PC-3 (cell line): ENCODE measurements around the gene SOST. TPM values are rescaled to one million over a fixed set of nuclear protein-coding genes. Genes with fewer than 3 reads are reported as not detected.
A peak's percentile ranks its signal among the peaks of the same experiment; 100 is the strongest.

Experiments used
- ATAC-seq: fragments of 200-7000 bp; cut with Tn5 transposase; 2 replicates; pipeline ENCODE4 v1.9.1; 2020; ENCODE audit warnings: mild to moderate bottlenecking, moderate library complexity
- BruUV-seq: library from RNA; stranded (reverse); fragments of 400-500 nt; replicated peaks from 2 replicates; lab custom pipeline; 2021; lab: Mats Ljungman, UMichigan
- CTCF ChIA-PET: fragments of 300-600 bp; sonication (Branson Sonifier 250); formaldehyde crosslinking; loops from one replicate; lab custom pipeline; 2022; ENCODE audit warnings: antibody characterized with exemption; lab: Charles Lee
- POLR2A ChIA-PET: fragments of 300-600 bp; sonication (Branson Sonifier 250); formaldehyde crosslinking; loops from one replicate; lab custom pipeline; 2022; ENCODE audit warnings: antibody characterized with exemption; ENCODE audit not compliant: unreplicated experiment; lab: Charles Lee
- DNase-seq: peaks from one replicate; pipeline ENCODE4 v3.0.0-alpha.2; 2015
- H2AFZ ChIP-seq: fragments of 300-600 bp; sonication (generic); 2 replicates; pipeline ENCODE4 v1.6.0; 2016; ENCODE audit warnings: antibody characterized with exemption, low read length
- H3F3A ChIP-seq: fragments of 300-600 bp; sonication (generic); one replicate; pipeline ENCODE4 v1.6.0; 2017; ENCODE audit warnings: antibody characterized with exemption, low read length, control low read depth, mild to moderate bottlenecking; ENCODE audit not compliant: unreplicated experiment
- H3K27ac ChIP-seq: fragments of 300-600 bp; sonication (generic); 2 replicates; pipeline ENCODE4 v1.5.1; 2016; ENCODE audit warnings: mild to moderate bottlenecking, low read length
- H3K27me3 ChIP-seq: fragments of 300-600 bp; sonication (generic); 2 replicates; pipeline ENCODE4 v1.6.1; 2016; ENCODE audit warnings: low read length, mixed read lengths
- H3K36me3 ChIP-seq: fragments of 300-600 bp; sonication (generic); 2 replicates; pipeline ENCODE4 v1.6.1; 2016; ENCODE audit warnings: low read depth, mixed run types, low read length, mixed read lengths
- H3K4me1 ChIP-seq: fragments of 300-600 bp; sonication (generic); 2 replicates; pipeline ENCODE4 v1.5.1; 2016; ENCODE audit warnings: low read length; ENCODE audit not compliant: insufficient read depth
- H3K4me2 ChIP-seq: fragments of 300-600 bp; sonication (generic); 2 replicates; pipeline ENCODE4 v1.6.0; 2016; ENCODE audit warnings: low read length
- H3K4me3 ChIP-seq: fragments of 300-600 bp; sonication (generic); 2 replicates; pipeline ENCODE4 v1.5.1; 2016; ENCODE audit warnings: mild to moderate bottlenecking, low read length, mixed read lengths
- H3K79me2 ChIP-seq: fragments of 300-600 bp; sonication (generic); 2 replicates; pipeline ENCODE4 v1.6.1; 2017; ENCODE audit warnings: low read length, mixed read lengths
- H3K9ac ChIP-seq: fragments of 300-600 bp; sonication (generic); 2 replicates; pipeline ENCODE4 v1.6.0; 2016; ENCODE audit warnings: mild to moderate bottlenecking, low read length
- H3K9me2 ChIP-seq: fragments of 300-600 bp; sonication (generic); replicated peaks from 2 replicates; pipeline ENCODE4 v1.6.1; 2016; ENCODE audit warnings: mixed run types, low read length, mixed read lengths
- H3K9me3 ChIP-seq: fragments of 300-600 bp; sonication (generic); 2 replicates; pipeline ENCODE4 v1.6.1; 2016; ENCODE audit warnings: low read length, mixed read lengths
- H4K20me1 ChIP-seq: fragments of 300-600 bp; sonication (generic); 2 replicates; pipeline ENCODE4 v1.6.1; 2016; ENCODE audit warnings: low read length, mixed read lengths
- CTCF ChIP-seq: fragments of 300-600 bp; sonication (generic); conservative IDR thresholded peaks from 2 replicates; pipeline ENCODE4 v1.5.1; 2017; ENCODE audit warnings: antibody characterized with exemption, low read depth, mild to moderate bottlenecking, low read length
- EZH2 ChIP-seq: fragments of 300-600 bp; sonication (generic); IDR thresholded peaks from one replicate; pipeline ENCODE4 v1.6.1; 2017; ENCODE audit warnings: antibody characterized with exemption, mild to moderate bottlenecking, low read length; ENCODE audit not compliant: unreplicated experiment
- EZH2phosphoT487 ChIP-seq: fragments of 300-600 bp; sonication (generic); IDR thresholded peaks from 2 replicates; pipeline ENCODE4 v1.6.1; 2018; ENCODE audit warnings: mild to moderate bottlenecking, antibody characterized with exemption, low read length, borderline replicate concordance
- intact Hi-C: fragments of 100-400 bp; cut with micrococcal nuclease; formaldehyde crosslinking; loops from 2 replicates; pipeline ENCODE4 v1.9.0; 2023
- total RNA-seq: library from RNA; depleted of rRNA; stranded (reverse); fragments of >200 nt; gene quantifications from 2 replicates; pipeline ENCODE4 v1.2.3, GENCODE V29; 2014

SOST gene
- total RNA-seq, 1 experiment from 2014 or later = not detected

- Histone ChIP-seq H3K27me3 (no peaks in the 10 kb centered on the region), H3K79me2 (no peaks in the 10 kb centered on the region), H3K4me1 (peaks cover 23% of the 10 kb centered on the region), H3K4me3 (peak overlapping the region; percentile 71), H3K9me2 (no peaks in the 10 kb centered on the region), H3K9me3 (no peaks in the 10 kb centered on the region), H2AFZ (peak overlapping the region; percentile 89), H3K9ac (peak overlapping the region; percentile 73), H3K4me2 (peak overlapping the region; percentile 87), H3K27ac (no peak overlapping the region), H3K36me3 (no peaks in the 10 kb centered on the region), H4K20me1 (no peaks in the 10 kb centered on the region), H3F3A (no peaks in the 10 kb centered on the region)
- ATAC-seq (peak; percentile 85), DNase-seq (peak; percentile 61)
- TF ChIP-seq CTCF = no peak
- no peak for TF ChIP-seq EZH2phosphoT487
- no peak for TF ChIP-seq EZH2
- CTCF ChIA-PET = no interaction called here
- BruUV-seq = no TSS peak
- POLR2A ChIA-PET = no interaction called here
- intact Hi-C loops = no loop called here
These were observed 38.1 kb downstream of the SOST start for GRCh38 chr17:43720311-43721060.

DNA sequence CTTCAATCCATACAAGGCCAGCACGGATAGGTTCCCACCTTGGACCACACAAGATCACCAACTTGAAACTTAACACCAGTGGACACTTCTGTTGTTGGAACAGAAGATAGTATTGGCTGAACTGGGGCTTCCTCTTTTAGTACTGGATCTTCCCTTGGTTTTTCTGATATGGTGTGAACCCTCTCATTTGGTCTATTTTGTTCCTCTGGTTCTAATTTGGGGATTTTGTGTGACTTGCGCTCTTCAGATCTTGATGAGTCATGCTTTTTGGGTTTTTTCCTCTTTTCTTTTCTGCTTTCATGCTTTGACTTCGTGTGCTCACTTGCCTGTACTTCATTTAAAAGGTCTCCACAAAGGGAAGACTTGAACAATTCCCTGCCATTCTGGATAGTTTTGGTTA is 39.0 kb downstream of the SOST start:
- no peak for TF ChIP-seq EZH2
- no peak for TF ChIP-seq CTCF
- no peak for TF ChIP-seq EZH2phosphoT487
- Histone ChIP-seq H3K4me2 (no peak overlapping the region), H4K20me1 (no peaks in the 10 kb centered on the region), H3F3A (no peaks in the 10 kb centered on the region), H3K27ac (no peak overlapping the region), H3K9ac (no peak overlapping the region), H3K9me2 (no peaks in the 10 kb centered on the region), H3K4me1 (peaks cover 24% of the 10 kb centered on the region), H3K9me3 (no peaks in the 10 kb centered on the region), H3K79me2 (no peaks in the 10 kb centered on the region), H3K4me3 (no peak overlapping the region), H3K27me3 (no peaks in the 10 kb centered on the region), H2AFZ (no peak overlapping the region; the same call in 1 of the 2 replicates), H3K36me3 (no peaks in the 10 kb centered on the region)
- POLR2A ChIA-PET = no interaction called here
- ATAC-seq = no peak
- no TSS peak for BruUV-seq
- CTCF ChIA-PET = no interaction called here
- intact Hi-C loops = no loop called here
- DNase-seq = no peak

DNA sequence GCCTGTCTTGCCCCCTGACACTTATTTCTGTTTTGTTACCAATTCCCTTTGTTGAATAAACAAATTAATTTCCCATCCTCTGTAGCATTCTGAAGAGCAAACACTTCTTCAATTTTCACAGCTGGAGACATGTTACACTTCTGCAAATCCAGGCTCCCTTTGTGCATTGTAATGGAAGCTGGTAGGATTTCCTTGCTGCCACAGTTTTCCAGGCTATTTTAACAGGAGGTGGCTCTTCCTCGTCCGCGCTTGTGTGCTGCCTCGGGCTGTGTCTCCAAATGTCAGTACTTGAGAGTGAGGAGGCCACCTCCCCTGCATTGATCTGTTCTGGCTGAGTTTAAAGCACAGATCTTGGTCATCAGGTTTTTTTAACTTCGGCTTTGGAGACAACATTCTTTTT is 40.0 kb downstream of the SOST start:
- H3K36me3 ChIP-seq = no peaks in the 10 kb centered on the region

More for the DNA sequence above, 40.0 kb downstream of the SOST start:
- no TSS peak for BruUV-seq
- Histone ChIP-seq H3K27me3 (no peaks in the 10 kb centered on the region), H3K79me2 (no peaks in the 10 kb centered on the region), H3K4me1 (peaks cover 24% of the 10 kb centered on the region), H3K9me3 (no peaks in the 10 kb centered on the region), H3K27ac (no peak overlapping the region), H3F3A (no peaks in the 10 kb centered on the region), H4K20me1 (no peaks in the 10 kb centered on the region), H3K4me2 (no peak overlapping the region), H3K9ac (no peak overlapping the region), H3K9me2 (no peaks in the 10 kb centered on the region), H3K4me3 (no peak overlapping the region), H2AFZ (no peak overlapping the region)
- intact Hi-C loops = no loop called here
- ChIA-PET CTCF (no interaction called here), POLR2A (no interaction called here)
- DNase-seq (no peak), ATAC-seq (no peak)
- TF ChIP-seq CTCF = no peak
- TF ChIP-seq EZH2 = no peak
- no peak for TF ChIP-seq EZH2phosphoT487
